HG02973 (cell line): ENCODE measurements around the gene GTF2IRD1.
A peak's percentile ranks its signal among the peaks of the same experiment; 100 is the strongest.

Experiments used
- ATAC-seq: cut with Tn5 transposase; IDR thresholded peaks from one replicate; pipeline ENCODE4 v1.9.1; 2021; ENCODE audit warnings: moderate library complexity; ENCODE audit not compliant: unreplicated experiment

GTF2IRD1 gene

GRCh38 chr7:74583630-74584029 is 129.9 kb downstream of the GTF2IRD1 start:
- ATAC-seq, result no peak

- no peak for ATAC-seq
Measured at GRCh38 chr7:74584160-74584954, 130.7 kb downstream of the GTF2IRD1 start.

GRCh38 chr7:74585844-74586243 is 132.1 kb downstream of the GTF2IRD1 start:
- no peak for ATAC-seq

- ATAC-seq, result no peak
Measured at GRCh38 chr7:74586258-74587175, 132.8 kb downstream of the GTF2IRD1 start.

GRCh38 chr7:74587435-74588126 is 133.9 kb downstream of the GTF2IRD1 start:
- no peak for ATAC-seq

GRCh38 chr7:74590813-74591212 is 137.1 kb downstream of the GTF2IRD1 start:
- no peak for ATAC-seq

- ATAC-seq, result no peak
Measured at GRCh38 chr7:74598558-74598957, 144.9 kb downstream of the GTF2IRD1 start.

GRCh38 chr7:74599244-74599643 is 145.5 kb downstream of the GTF2IRD1 start:
- peak; percentile 53 for ATAC-seq

GRCh38 chr7:74604326-74605020 is 150.8 kb downstream of the GTF2IRD1 start:
- no peak for ATAC-seq

GRCh38 chr7:74606101-74606908 is 152.6 kb downstream of the GTF2IRD1 start:
- ATAC-seq, result no peak

GRCh38 chr7:74606909-74607510 is 153.3 kb downstream of the GTF2IRD1 start:
- no peak for ATAC-seq

GRCh38 chr7:74612015-74612829 is 158.5 kb downstream of the GTF2IRD1 start:
- no peak for ATAC-seq

- no peak for ATAC-seq
Measured at GRCh38 chr7:74615933-74616780, 162.5 kb downstream of the GTF2IRD1 start.

GRCh38 chr7:74617180-74617744 is 163.6 kb downstream of the GTF2IRD1 start:
- no peak for ATAC-seq

- no peak for ATAC-seq
Measured at GRCh38 chr7:74619235-74619860, 165.6 kb downstream of the GTF2IRD1 start.

GRCh38 chr7:74622228-74622749 is 168.6 kb downstream of the GTF2IRD1 start:
- ATAC-seq, result no peak

GRCh38 chr7:74623135-74623534 is 169.4 kb downstream of the GTF2IRD1 start:
- ATAC-seq, result no peak
